HG03521 (cell line): ENCODE data around the gene CNOT1.
"Not testable (repeated sequence)": the region's sequence is repeated elsewhere in the genome, so short reads cannot be mapped to it uniquely, and the experiment has no call there.

Experiments used
- ATAC-seq: cut with Tn5 transposase; IDR thresholded peaks from one replicate; pipeline ENCODE4 v1.9.1; 2021; ENCODE audit warnings: mild to moderate bottlenecking, moderate library complexity; ENCODE audit not compliant: unreplicated experiment

CNOT1 gene

DNA sequence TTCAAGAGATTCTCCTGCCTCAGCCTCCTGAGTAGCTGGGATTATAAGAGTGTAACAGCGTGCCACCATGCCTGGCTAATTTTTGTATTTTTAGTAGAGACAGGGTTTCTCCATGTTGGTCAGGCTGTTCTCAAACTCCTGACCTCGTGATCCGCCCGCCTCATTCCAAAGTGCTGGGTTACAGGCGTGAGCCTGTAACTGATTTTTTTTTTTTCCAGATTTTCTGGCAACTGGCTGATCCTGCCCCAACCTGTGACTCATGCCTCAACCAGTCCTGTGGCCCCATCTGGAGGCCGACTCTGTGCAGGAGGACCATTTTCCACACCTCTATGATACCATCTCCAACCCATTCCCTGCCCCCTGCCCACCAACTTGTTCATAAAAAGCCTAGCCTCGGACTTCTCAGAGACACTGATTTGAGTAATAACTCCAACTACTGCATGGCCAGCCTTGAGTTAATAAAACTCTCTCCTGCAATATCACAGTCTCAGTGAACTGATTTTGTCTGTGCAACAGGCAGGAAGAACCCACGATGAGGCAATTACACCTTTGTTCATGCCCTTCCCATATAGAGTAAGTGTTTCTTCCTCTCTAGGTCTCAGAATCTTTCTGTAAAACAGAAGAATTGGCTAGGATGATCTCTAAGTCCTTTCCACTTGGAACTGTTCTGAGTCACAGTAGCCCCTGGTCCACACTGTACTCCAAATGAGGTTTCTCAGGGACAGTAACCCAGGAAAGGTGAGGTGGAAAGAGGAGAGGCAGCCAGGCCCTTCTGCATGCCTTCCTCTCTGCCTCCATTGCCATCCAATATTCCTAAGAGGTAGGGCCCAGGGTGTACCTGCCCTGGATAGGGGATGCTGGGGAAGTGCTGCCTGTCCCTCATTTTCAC lies 8.8 kb upstream of the CNOT1 start:
- ATAC-seq: no peak

GRCh38 chr16:58637021-58637420 lies 7.4 kb upstream of the CNOT1 start:
- ATAC-seq: not testable (repeated sequence)

DNA sequence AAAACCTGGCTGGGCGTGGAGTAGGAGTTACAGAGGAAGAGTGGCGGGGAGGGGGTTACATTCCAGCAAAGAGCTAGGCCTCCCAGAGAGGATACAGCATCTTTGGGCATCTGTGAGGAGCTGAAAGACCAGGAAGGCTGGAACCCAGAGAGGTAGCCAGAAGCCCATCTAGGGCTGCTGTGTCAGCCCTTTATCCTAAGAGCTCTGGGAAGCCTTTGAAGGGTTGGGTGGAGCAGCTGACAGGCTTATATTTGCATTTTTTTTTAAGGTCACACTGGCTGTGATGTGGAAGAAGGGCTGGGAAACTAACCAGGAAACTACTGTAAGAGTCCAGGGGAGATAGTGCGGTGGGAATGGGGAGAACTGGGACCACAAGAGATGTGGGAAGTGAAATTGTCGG lies 6.8 kb upstream of the CNOT1 start:
- no peak for ATAC-seq

GRCh38 chr16:58635502-58635901 lies 5.9 kb upstream of the CNOT1 start:
- no peak for ATAC-seq

DNA sequence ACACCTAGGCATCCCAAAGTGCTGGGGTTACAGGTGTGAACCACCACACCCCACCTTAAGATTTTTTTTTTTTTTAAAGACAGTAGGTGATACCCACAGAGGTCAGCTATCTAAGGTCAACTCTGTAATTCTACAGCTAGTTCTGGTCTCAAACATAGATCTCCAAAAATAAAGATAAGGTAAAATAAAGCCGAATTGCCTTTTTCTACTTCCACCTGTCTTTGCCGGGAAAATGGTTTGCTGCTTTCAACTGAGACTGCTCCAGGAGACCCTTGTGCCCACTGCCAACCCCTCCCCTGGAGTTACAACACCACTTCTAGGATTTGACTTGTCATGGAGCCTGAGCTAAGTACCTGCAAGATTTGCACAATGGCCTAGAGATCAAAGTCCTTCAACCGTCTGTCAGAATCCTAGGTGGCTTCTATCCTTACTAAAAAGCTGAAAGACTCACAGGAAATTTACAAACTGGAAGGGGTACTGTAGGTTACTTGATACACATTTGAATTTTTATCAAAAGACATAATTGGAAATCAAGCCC lies 4.7 kb upstream of the CNOT1 start:
- ATAC-seq: no peak

DNA sequence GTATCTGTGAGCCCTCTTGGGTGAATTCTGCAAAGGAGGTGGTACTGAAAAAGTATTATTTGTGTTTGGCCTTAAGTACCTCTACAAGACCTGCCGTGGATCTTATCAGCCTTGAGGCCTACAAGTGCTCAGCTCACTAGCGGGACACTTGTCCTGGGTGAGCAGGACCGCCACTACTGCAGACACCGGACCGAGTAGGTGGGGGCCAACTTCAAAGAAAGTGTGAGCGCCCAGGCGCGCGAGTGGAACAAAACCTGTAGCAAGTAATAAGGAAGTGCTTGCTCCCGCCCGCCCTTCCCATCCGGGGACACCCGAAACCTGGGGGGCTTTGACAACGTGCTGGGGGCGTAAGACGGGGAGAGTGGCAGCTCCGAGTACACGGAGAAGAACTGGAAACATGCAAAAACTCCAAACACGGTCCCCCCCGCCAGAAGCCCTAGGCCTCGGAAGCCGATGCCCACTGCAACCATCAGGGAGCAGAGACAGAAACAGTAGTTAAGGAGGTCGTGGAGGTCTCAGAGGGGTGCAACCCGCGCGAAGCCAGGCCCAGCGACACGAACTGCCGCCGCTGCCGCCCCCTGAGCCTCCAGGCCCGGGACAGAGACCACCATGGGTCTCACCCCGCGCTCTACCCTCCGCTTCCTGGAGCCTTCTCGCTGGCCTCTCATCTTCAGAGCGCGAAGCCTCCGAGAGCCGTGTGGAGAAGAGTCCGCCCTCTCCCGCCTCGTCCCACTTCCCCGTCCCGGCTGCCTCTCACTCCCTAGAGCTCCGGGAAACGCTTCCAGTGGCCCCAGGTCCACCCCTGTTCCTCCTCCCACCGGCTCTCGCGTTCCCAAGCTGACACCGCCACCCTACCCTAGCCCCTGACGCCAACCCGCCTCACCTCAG lies 537 bp downstream of the CNOT1 start:
- peak; percentile 0 for ATAC-seq

- ATAC-seq: no peak
Observed at GRCh38 chr16:58624209-58624608, 5.4 kb downstream of the CNOT1 start.

DNA sequence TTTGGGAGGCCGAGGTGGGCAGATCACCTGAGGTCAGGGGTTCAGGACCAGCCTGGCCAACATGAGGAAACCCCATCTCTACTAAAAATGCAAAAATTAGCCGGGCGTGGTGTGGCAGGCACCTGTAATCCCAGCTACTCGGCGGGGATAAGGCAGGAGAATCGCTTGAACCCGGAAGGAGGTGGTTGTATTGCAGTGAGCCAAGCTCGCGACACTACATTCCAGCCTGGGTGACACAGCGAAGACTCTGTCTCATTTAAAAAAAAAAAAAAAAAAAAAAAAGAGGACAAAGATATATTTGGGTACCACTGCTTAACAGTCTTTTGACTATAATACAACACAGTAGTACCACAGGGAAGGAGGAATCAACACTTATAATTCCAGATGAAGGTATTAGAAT lies 9.2 kb downstream of the CNOT1 start:
- ATAC-seq: no peak

DNA sequence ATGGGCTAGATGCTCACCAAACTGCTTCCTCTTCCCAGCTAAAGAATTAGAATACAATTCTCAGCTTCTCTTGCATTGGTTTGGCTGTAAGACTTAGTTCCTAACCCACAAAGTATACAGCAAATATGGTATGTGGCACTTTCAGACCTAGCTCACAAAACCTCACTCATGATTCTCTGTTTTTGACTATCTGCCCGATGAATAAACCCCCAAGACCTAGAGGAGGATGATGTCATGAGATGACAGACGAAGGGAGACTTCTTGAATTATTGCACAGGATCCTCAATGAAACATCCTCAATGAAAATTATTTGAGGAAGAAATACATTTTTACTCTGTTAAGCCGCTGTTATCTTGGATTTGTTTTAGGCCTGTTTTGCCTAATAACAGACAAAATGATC lies 14.3 kb downstream of the CNOT1 start:
- no peak for ATAC-seq

DNA sequence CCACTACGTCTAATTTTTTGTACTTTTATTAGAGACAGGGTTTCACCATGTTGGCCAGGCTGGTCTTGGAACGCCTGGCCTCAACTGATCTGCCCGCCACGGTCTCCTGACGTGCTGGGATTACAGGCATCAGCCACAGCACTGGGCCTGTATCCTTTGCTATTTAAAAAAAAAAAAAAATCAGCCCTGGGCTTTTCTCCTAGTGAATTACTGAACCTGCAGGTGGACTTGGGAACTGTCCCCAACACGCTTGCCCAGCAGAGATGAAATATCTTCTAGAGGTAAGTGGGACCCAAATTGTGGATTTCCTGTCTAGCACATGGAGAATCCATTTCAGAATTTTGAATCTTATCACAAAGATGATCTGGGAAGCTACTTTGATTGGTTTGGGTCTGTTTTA lies 14.8 kb downstream of the CNOT1 start:
- ATAC-seq: no peak

GRCh38 chr16:58614212-58614611 lies 15.4 kb downstream of the CNOT1 start:
- ATAC-seq: no peak

GRCh38 chr16:58612965-58613364 lies 16.7 kb downstream of the CNOT1 start:
- not testable (repeated sequence) for ATAC-seq

DNA sequence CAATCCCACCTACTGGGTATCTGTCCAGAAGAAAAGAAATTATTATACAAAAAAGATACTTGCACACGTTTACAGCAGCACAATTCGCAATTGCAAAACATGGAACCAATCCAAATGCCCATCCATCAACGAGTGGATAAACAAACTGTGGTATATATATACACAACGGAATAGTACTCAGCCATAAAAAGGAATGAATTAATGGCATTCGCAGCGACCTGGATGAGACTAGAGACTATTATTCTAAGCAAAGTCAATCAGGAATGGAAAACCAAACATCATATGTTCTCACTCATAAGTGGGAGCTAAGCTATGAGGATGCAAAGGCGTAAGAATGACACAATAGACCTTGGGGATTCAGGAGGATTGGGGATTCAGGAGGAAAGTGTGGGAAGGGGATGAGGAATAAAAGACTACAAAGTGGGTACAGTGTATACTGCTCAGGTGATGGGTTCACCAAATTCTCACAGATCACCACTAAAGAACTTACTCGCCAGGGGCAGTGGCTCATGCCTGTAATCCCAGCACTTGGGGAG lies 21.0 kb downstream of the CNOT1 start:
- no peak for ATAC-seq

GRCh38 chr16:58605562-58605961 lies 24.1 kb downstream of the CNOT1 start:
- no peak for ATAC-seq

GRCh38 chr16:58591083-58591482 lies 38.5 kb downstream of the CNOT1 start:
- no peak for ATAC-seq

DNA sequence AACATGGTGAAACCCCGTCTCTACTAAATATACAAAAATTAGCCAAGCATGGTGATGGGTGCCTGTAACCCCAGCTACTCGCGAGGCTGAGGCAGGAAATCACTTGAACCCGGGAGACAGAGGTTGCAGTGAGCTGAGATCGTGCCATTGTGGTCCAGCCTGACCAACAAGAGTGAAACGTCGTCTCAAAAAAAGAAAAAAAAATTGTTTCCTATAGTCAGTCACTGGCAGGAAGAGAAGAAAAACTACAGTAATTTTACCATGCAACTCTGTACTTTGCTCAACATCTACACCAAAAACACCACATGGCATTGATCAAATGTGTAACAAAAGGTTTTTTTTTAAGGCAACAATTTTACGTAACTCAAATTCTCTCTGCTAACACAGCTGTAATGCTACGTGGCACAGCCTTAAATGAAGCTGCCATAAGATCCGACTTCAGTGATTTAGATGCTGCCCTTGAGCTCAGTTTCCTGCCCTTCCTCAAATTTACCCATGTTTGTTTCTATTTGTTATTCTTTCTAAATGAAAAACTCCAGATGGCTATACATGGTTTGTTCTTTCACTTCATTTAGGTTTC lies 40.2 kb downstream of the CNOT1 start:
- ATAC-seq: no peak

GRCh38 chr16:58588406-58588805 lies 41.2 kb downstream of the CNOT1 start:
- no peak for ATAC-seq

- no peak for ATAC-seq
Observed at GRCh38 chr16:58586340-58587030, 43.1 kb downstream of the CNOT1 start.

DNA sequence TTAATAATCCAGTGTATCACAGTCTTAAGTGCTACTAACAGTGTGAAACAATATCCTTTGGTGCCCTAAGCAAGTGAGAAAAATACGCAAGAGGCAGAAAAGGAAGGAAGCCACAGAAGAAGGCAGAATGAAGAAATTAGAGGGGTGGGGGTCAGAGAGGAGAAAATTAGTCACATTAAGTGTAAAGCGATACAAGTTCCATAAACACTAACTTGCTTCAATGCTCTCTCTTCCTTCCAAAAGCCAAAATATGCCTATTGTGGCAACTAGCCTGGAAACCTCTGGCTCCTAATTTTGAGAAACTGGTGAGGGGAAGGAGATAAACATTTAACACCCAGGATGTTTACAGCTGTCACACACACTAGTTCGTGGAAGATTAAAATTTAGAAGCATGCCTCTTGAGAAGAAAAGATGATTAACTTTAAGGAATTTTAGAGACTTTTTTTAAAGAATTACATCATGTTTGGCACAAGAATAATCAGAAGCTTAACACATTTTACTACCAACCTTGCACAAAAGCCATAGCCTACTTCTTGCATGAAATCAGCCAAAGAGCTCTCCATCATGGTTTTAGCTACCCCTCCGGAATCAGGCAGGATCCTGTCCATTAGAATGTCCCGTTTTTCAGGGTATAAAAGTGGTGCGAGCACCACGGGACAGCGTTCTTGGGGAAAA lies 44.7 kb downstream of the CNOT1 start:
- ATAC-seq: no peak
